ENCODE results near the gene UNK.

UNK gene, protein sequence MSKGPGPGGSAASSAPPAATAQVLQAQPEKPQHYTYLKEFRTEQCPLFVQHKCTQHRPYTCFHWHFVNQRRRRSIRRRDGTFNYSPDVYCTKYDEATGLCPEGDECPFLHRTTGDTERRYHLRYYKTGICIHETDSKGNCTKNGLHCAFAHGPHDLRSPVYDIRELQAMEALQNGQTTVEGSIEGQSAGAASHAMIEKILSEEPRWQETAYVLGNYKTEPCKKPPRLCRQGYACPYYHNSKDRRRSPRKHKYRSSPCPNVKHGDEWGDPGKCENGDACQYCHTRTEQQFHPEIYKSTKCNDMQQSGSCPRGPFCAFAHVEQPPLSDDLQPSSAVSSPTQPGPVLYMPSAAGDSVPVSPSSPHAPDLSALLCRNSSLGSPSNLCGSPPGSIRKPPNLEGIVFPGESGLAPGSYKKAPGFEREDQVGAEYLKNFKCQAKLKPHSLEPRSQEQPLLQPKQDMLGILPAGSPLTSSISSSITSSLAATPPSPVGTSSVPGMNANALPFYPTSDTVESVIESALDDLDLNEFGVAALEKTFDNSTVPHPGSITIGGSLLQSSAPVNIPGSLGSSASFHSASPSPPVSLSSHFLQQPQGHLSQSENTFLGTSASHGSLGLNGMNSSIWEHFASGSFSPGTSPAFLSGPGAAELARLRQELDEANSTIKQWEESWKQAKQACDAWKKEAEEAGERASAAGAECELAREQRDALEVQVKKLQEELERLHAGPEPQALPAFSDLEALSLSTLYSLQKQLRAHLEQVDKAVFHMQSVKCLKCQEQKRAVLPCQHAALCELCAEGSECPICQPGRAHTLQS

GRCh38 chr17:75784473-75785015 is at the start of gene UNK:
UNK (plus strand) TSS chr17:75784806; CDS start chr17:75784881, 75 bp downstream.
- no peak for FAIRE-seq
- DNase-seq (ENCODE audit: insufficient read length, low spot score), result peak; percentile 98

- FAIRE-seq (peak; percentile 16), DNase-seq (ENCODE audit: insufficient read length, low spot score) (no peak)
Measured at GRCh38 chr17:75736173-75736835, 48.3 kb upstream of the UNK start.

- DNase-seq (ENCODE audit: insufficient read length, low spot score) (no peak), FAIRE-seq (no peak)
Measured at GRCh38 chr17:75737133-75737962, 47.3 kb upstream of the UNK start.

DNA sequence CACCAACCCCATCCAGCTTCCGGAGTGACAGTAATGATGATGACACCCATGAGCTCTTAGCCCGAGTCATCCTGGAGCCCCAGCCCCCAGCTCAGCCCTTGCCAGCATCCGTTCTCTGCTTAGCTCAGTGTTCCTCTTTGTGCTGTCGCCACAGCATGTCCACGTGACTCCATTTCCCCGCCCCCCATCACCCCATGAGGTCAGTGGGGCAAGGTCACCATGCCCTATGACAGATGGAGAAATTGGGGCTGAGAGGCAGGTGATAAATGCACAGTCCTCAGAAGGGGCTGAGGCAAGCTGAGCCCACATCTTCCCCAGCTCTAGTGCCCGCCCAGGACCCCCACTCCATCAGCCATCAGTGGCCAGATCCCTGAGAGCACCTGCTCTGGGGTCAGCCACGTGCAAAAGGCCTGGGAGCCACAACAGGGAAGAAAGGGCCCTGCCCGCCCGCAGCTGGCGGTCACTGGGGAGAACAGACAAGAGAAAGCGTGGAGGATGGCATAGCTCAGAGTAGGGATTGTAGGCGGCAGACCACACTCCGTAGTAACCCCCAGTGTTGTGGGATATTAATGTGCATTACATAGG is 46.3 kb upstream of the UNK start:
- no peak for DNase-seq (ENCODE audit: insufficient read length, low spot score)
- peak; percentile 88 for FAIRE-seq

DNA sequence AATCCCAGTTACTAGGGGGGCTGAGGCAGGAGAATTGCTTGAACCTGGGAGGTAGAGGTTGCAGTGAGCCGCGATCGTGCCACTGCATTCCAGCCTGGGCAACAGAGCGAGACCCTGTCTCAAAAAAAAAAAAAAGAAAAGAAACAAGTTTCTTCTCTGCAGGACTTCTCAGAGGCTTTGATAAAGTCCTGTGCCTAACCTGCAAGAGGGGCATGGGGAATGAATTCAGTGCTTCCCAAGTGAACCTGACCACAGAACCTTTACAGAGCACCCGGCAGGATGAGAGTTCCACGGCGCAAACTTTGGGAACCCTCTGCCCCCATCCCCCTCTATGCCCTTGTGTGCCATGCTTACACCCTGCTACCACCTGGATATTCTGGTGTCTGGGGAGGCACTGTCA is 45.4 kb upstream of the UNK start:
- DNase-seq (ENCODE audit: insufficient read length, low spot score) (no peak), FAIRE-seq (no peak)

- FAIRE-seq (no peak), DNase-seq (ENCODE audit: insufficient read length, low spot score) (no peak)
Measured at GRCh38 chr17:75739801-75740200, 44.8 kb upstream of the UNK start.

GRCh38 chr17:75740215-75740614 is 44.4 kb upstream of the UNK start:
- no peak for FAIRE-seq
- no peak for DNase-seq (ENCODE audit: insufficient read length, low spot score)

GRCh38 chr17:75740631-75741077 is 44.0 kb upstream of the UNK start:
- no peak for FAIRE-seq
- no peak for DNase-seq (ENCODE audit: insufficient read length, low spot score)

GRCh38 chr17:75742337-75742736 is 42.3 kb upstream of the UNK start:
- DNase-seq (ENCODE audit: insufficient read length, low spot score) (no peak), FAIRE-seq (no peak)

GRCh38 chr17:75743625-75744206 is 40.9 kb upstream of the UNK start:
- no peak for DNase-seq (ENCODE audit: insufficient read length, low spot score)
- no peak for FAIRE-seq

DNA sequence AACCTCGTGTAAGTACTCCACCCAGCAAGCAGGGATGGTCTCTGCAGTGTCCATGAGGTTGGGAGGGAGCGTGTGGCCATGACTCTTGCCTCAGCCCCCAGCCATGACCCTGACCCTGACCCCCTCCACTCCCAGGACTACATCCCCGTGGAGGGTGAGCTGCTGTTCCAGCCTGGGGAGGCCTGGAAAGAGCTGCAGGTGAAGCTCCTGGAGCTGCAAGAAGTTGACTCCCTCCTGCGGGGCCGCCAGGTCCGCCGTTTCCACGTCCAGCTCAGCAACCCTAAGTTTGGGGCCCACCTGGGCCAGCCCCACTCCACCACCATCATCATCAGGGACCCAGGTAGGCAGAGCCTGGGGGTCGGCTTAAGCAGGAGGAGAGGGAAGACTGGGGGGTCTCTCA is 35.9 kb upstream of the UNK start:
- FAIRE-seq (no peak), DNase-seq (ENCODE audit: insufficient read length, low spot score) (no peak)

DNA sequence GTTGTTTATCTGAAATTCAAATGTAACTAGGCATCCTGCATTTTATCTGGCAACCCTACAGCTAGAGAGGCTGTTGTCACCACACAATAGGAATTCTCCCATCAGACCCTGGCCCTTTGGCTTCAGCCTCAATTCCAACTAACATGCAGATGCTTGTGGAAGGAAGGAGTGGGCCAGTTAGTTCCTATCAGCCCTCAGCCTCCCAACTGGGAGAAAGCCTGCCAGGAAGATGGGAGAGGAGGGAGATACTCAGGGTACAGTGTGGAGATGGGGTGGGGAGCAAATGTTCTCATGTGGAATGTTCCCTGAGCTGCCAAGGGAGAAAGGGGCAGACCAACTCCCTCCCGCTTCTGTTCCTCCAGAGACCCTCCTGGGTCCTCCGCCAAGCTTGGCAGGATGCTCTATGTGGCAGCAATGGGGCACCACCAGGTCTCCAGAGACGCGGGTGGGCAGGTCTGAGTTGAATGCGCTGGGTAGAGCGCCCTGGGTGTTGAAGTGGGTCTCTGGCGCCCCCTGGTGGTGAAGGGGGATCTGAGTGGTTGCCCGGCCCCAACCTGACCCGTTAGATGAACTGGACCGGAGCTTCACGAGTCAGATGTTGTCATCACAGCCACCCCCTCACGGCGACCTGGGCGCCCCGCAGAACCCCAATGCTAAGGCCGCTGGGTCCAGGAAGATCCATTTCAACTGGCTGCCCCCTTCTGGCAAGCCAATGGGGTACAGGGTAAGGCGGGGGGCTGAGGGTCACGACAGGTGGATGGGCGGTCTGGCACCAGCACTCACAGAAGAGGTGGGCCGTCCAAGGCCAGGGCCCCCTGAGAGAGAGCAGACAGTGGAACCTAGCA is 34.8 kb upstream of the UNK start:
- FAIRE-seq, result no peak
- peak; percentile 95 for DNase-seq (ENCODE audit: insufficient read length, low spot score)

- no peak for FAIRE-seq
- no peak for DNase-seq (ENCODE audit: insufficient read length, low spot score)
Measured at GRCh38 chr17:75750661-75751423, 33.8 kb upstream of the UNK start.

- no peak for DNase-seq (ENCODE audit: insufficient read length, low spot score)
- no peak for FAIRE-seq
Measured at GRCh38 chr17:75751676-75752404, 32.8 kb upstream of the UNK start.

DNA sequence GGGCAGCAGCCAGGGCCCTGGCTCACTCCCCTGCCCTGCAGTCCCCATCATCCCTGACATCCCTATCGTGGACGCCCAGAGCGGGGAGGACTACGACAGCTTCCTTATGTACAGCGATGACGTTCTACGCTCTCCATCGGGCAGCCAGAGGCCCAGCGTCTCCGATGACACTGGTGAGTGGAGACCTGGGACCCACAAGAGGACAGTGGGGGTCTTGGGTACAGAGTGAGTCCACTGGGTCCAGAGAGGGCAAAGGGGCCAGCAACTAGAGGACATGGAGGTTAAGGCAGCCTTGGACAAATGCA is 32.2 kb upstream of the UNK start:
- FAIRE-seq, result no peak
- DNase-seq (ENCODE audit: insufficient read length, low spot score), result no peak

DNA sequence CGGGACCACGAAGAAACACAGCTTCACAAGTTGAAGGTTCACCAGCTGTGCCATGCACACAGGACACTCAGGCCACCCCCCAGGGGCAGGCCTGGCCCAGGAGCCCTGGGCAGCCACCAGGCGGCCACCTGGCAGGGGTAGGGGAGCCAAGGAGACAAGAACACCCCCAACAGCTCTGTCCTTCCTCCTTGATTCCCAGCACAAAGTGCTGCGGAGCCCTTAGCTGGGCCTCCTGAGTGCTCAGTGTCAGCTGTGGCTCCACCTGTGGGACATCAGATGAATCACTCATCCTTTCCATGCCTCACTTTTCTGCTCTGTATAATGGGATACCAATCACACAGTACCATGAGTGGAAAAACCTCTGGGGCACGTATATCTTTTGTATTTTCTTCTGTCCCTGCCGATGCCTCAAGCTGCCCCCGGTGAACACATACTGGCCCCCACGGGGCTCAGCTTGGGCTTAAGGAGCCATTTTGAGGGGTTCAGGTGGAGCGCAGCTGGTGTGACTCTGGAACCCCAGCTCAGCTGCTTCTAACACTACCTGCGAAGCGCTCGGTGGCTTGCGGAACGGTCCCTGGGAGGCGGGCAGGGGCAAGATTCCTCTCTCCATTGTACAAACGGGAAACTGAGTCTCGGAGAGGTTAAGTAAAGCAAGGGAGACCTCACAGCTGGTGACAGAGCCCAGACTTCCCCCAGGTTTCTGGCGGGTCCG is 31.6 kb upstream of the UNK start:
- FAIRE-seq, result no peak

More for the DNA sequence above, 31.6 kb upstream of the UNK start:
- no peak for DNase-seq (ENCODE audit: insufficient read length, low spot score)

Data from HTR-8/SVneo (cell line).